AG04450 (cell line): ENCODE data around the gene DCLRE1C. TPM values are rescaled to one million over a fixed set of nuclear protein-coding genes. Genes with fewer than 3 reads are reported as not detected.
"Not testable (repeated sequence)": the region's sequence is repeated elsewhere in the genome, so short reads cannot be mapped to it uniquely, and the experiment has no call there.

Source experiments
- CTCF ChIA-PET: fragments of 300-600, 350-600 bp; formaldehyde crosslinking; extraction: SDS; loops from one replicate; lab custom pipeline; 2022; ENCODE audit warnings: antibody characterized with exemption, inconsistent platforms; lab: Charles Lee
- POLR2A ChIA-PET: fragments of 350-600 bp; formaldehyde crosslinking; extraction: SDS; loops from one replicate; lab custom pipeline; 2021; ENCODE audit warnings: antibody characterized with exemption, inconsistent platforms; lab: Yijun Ruan, JAX
- DNase-seq: peaks from one replicate; pipeline ENCODE4 v3.0.0-alpha.2; 2011; ENCODE audit warnings: low read depth, low spot score
- H3K27ac ChIP-seq: one replicate; pipeline ENCODE4 v1.5.1; 2012; ENCODE audit warnings: low read depth, low read length, control low read depth
- H3K27me3 ChIP-seq: one replicate; pipeline ENCODE4 v1.6.0; 2012; ENCODE audit warnings: low read length; ENCODE audit not compliant: control insufficient read depth, insufficient read depth
- H3K4me3 ChIP-seq: 2 replicates; pipeline ENCODE4 v1.5.1; 2011; ENCODE audit warnings: mild to moderate bottlenecking, low read depth, low read length, control low read depth
- H3K9me3 ChIP-seq: 2 replicates; pipeline ENCODE4 v1.5.1; 2012; ENCODE audit warnings: low read length; ENCODE audit not compliant: control insufficient read depth, insufficient read depth
- CTCF ChIP-seq: IDR thresholded peaks from 2 replicates; pipeline ENCODE4 v1.5.1; 2011; ENCODE audit warnings: low read depth, low read length, control low read depth, inconsistent platforms
- polyA plus RNA-seq: library from polyadenylated mRNA; depleted of rRNA; stranded (reverse); fragments of >200 nt; gene quantifications from 2 replicates; pipeline ENCODE4 v1.2.3, GENCODE V29; 2011

The DCLRE1C gene
- polyA plus RNA-seq, 1 experiment, result 6.4 TPM

GRCh38 chr10:14910953-14911352 lies 42.9 kb downstream of the DCLRE1C start:
- Histone ChIP-seq H3K9me3 (no peaks in the 10 kb centered on the region; the same call in 1 of the 2 replicates), H3K4me3 (no peak overlapping the region), H3K27me3 (no peaks in the 10 kb centered on the region), H3K27ac (no peak overlapping the region)
- CTCF ChIA-PET, result no interaction called here
- POLR2A ChIA-PET, result no interaction called here
- no peak for DNase-seq
- no peak for TF ChIP-seq CTCF

- H3K27ac ChIP-seq, result no peak overlapping the region
- no peaks in the 10 kb centered on the region for H3K27me3 ChIP-seq
- no peak overlapping the region for H3K4me3 ChIP-seq
- no peak for DNase-seq
- no peaks in the 10 kb centered on the region; the same call in 1 of the 2 replicates for H3K9me3 ChIP-seq
- no peak for TF ChIP-seq CTCF
- ChIA-PET POLR2A (no interaction called here), CTCF (interaction anchor here (0.8 kb wide), 1 partner anchor 9 kb away, joined by 3 read pairs; no protein-coding TSS in a partner anchor)
Measured at GRCh38 chr10:14909101-14909500, 44.8 kb downstream of the DCLRE1C start.

- DNase-seq, H3K4me3 ChIP-seq, H3K9me3 ChIP-seq, POLR2A ChIA-PET, H3K27ac ChIP-seq, CTCF ChIA-PET, H3K27me3 ChIP-seq: not testable (repeated sequence)
Measured at GRCh38 chr10:14907591-14907990, 46.3 kb downstream of the DCLRE1C start.

GRCh38 chr10:14906765-14907164 lies 47.1 kb downstream of the DCLRE1C start:
- Histone ChIP-seq H3K27me3 (no peaks in the 10 kb centered on the region), H3K4me3 (no peak overlapping the region), H3K9me3 (no peaks in the 10 kb centered on the region; the same call in 1 of the 2 replicates), H3K27ac (no peak overlapping the region)
- DNase-seq, result no peak
- CTCF ChIA-PET, result no interaction called here
- TF ChIP-seq CTCF, result no peak
- POLR2A ChIA-PET, result no interaction called here

GRCh38 chr10:14905890-14906289 lies 48.0 kb downstream of the DCLRE1C start:
- POLR2A ChIA-PET, result no interaction called here
- CTCF ChIA-PET, result interaction anchor here (0.7 kb wide), 1 partner anchor 407 kb away, joined by 3 read pairs; no protein-coding TSS in a partner anchor
- Histone ChIP-seq H3K4me3 (no peak overlapping the region), H3K27ac (no peak overlapping the region), H3K9me3 (no peaks in the 10 kb centered on the region; the same call in 1 of the 2 replicates), H3K27me3 (no peaks in the 10 kb centered on the region)
- TF ChIP-seq CTCF, result no peak
- no peak for DNase-seq
